ENCODE data around the gene PRMT7. TPM values are rescaled to one million over a fixed set of nuclear protein-coding genes. Genes with fewer than 3 reads are reported as not detected.

The PRMT7 gene
- polyA plus RNA-seq, 1 donor (not counting 4 experiments of a cell fraction or from before 2014, with no cell fraction given), result 27.4 TPM

DNA sequence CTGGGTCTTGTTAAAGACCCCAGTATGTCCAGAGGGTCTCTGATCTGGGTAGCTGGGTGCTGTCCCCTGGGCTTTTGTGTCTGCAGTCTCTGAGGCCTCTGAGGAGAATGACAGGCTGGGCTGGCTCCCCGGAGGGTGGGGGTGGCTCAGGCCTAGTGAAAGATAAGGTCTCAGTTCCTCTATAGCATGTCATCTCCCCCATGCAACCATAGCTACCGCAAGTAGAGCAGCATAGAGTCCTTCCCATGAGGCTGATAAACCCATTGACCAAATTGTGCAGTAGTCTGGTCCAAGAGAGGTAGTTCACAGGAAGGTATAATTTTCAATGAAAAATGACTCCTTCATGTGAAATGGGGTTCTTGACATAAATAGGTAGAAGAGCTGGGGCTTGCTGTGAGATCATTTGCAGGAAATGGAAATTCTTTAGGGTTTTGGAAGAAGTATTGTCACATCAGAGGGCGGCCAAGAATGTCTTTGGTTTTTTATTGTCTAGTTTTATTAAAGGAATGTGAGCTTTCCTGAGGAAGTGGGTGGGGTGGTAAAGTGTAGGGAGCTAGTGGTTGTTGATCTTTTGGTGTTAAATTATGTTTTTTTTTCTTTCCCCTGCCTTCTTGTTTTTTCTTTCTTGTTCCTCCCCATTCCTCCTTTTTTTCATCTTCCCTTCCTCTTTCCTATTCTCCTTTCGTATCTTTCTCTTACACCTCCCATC, 21.0 kb upstream of the PRMT7 start:
- Histone ChIP-seq H3K4me2 (ENCODE audit: control insufficient read depth, extremely low read depth, insufficient read depth, low read depth, low read length) (no peak overlapping the region), H3K36me3 (ENCODE audit: control insufficient read depth in 2 of 2, extremely low read depth in 1 of 2, insufficient read depth in 2 of 2, low read length in 2 of 2) (peaks cover 28% of the 10 kb centered on the region in 2 experiments), H4K20me1 (ENCODE audit: control insufficient read depth, extremely low read depth, insufficient read depth, low read length) (no peaks in the 10 kb centered on the region), H3K9ac (ENCODE audit: control insufficient read depth, extremely low read depth, insufficient read depth, low read length) (no peak overlapping the region), H3K9me3 (ENCODE audit: control insufficient read depth, low read depth, low read length) (no peaks in the 10 kb centered on the region), H3K27me3 (ENCODE audit: control insufficient read depth, extremely low read depth, insufficient read depth, low read length) (no peaks in the 10 kb centered on the region), H3K9me1 (ENCODE audit: control insufficient read depth, extremely low read depth, insufficient read depth, low read length) (peaks cover 3% of the 10 kb centered on the region), H3K4me1 (ENCODE audit: control insufficient read depth, extremely low read depth, insufficient read depth, low read length) (peaks cover 11% of the 10 kb centered on the region), H2AFZ (ENCODE audit: control insufficient read depth, low read length) (no peak overlapping the region), H3K4me3 (ENCODE audit: control insufficient read depth in 2 of 3, extremely low read depth in 1 of 3, insufficient read depth in 2 of 3, low read depth in 1 of 3, low read length in 3 of 3) (no peak overlapping the region), H3K79me2 (ENCODE audit: control insufficient read depth, insufficient read depth, low read length) (peaks cover 5% of the 10 kb centered on the region), H3K27ac (ENCODE audit: control insufficient read depth, insufficient read depth, low read length) (no peak overlapping the region)
- DNase-seq (ENCODE audit: low read depth, low spot score) (no peak), FAIRE-seq (no peak)
- dilution Hi-C loops (cut with MboI; ENCODE audit: extremely low pct_ligation_motif_present, low sequenced_read_pairs), result no loop called here
- TF ChIP-seq EZH2 (IDR thresholded peaks at IDR 0.05; ENCODE audit: low read length), result no peak
- TF ChIP-seq, protein P1, sequence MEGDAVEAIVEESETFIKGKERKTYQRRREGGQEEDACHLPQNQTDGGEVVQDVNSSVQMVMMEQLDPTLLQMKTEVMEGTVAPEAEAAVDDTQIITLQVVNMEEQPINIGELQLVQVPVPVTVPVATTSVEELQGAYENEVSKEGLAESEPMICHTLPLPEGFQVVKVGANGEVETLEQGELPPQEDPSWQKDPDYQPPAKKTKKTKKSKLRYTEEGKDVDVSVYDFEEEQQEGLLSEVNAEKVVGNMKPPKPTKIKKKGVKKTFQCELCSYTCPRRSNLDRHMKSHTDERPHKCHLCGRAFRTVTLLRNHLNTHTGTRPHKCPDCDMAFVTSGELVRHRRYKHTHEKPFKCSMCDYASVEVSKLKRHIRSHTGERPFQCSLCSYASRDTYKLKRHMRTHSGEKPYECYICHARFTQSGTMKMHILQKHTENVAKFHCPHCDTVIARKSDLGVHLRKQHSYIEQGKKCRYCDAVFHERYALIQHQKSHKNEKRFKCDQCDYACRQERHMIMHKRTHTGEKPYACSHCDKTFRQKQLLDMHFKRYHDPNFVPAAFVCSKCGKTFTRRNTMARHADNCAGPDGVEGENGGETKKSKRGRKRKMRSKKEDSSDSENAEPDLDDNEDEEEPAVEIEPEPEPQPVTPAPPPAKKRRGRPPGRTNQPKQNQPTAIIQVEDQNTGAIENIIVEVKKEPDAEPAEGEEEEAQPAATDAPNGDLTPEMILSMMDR (optimal IDR thresholded peaks at IDR 0.05 in 1 of 3, IDR thresholded peaks at IDR 0.05 in 1 of 3, conservative IDR thresholded peaks at IDR 0.05 in 1 of 3; ENCODE audit: extremely low read depth in 1 of 3, insufficient read depth in 2 of 3, low read length in 3 of 3), result no peak

DNA sequence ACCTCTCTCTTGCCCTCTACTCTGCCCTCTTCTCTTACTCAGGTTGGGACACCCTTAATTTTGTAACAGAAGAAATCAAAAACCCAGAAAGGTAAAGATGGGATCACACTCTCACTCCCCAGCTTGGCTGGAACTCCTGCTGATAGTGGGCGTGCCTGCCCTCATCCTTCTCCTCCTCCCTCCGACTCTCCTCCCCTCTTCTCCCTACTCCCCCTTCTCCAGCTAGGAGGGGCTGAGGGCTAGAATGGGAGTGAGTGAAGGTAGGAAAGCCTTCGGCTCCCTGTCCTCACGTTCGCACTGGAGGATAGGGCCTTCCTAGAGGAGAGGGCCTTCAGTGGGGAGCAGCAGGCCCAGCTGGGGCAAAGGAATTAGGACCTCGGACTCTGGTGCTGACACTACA, 20.4 kb upstream of the PRMT7 start:
- peaks cover 28 to 29% of the 10 kb centered on the region in 2 experiments for H3K36me3 ChIP-seq (ENCODE audit: control insufficient read depth in 2 of 2, extremely low read depth in 1 of 2, insufficient read depth in 2 of 2, low read length in 2 of 2)
- H2AFZ ChIP-seq (ENCODE audit: control insufficient read depth, low read length), result no peak overlapping the region
- dilution Hi-C loops (cut with MboI; ENCODE audit: extremely low pct_ligation_motif_present, low sequenced_read_pairs), result no loop called here
- H3K4me1 ChIP-seq (ENCODE audit: control insufficient read depth, extremely low read depth, insufficient read depth, low read length), result peaks cover 11% of the 10 kb centered on the region
- no peak overlapping the region for H3K9ac ChIP-seq (ENCODE audit: control insufficient read depth, extremely low read depth, insufficient read depth, low read length)
- peaks cover 3% of the 10 kb centered on the region for H3K9me1 ChIP-seq (ENCODE audit: control insufficient read depth, extremely low read depth, insufficient read depth, low read length)
- H3K79me2 ChIP-seq (ENCODE audit: control insufficient read depth, insufficient read depth, low read length), result peaks cover 5% of the 10 kb centered on the region
- H3K27me3 ChIP-seq (ENCODE audit: control insufficient read depth, extremely low read depth, insufficient read depth, low read length), result no peaks in the 10 kb centered on the region
- TF ChIP-seq, protein P1 (optimal IDR thresholded peaks at IDR 0.05 in 1 of 3, IDR thresholded peaks at IDR 0.05 in 1 of 3, conservative IDR thresholded peaks at IDR 0.05 in 1 of 3; ENCODE audit: extremely low read depth in 1 of 3, insufficient read depth in 2 of 3, low read length in 3 of 3), result no peak
- no peak for TF ChIP-seq EZH2 (IDR thresholded peaks at IDR 0.05; ENCODE audit: low read length)
- H3K27ac ChIP-seq (ENCODE audit: control insufficient read depth, insufficient read depth, low read length), result no peak overlapping the region
- no peak for DNase-seq (ENCODE audit: low read depth, low spot score)
- H3K4me3 ChIP-seq (ENCODE audit: control insufficient read depth in 2 of 3, extremely low read depth in 1 of 3, insufficient read depth in 2 of 3, low read depth in 1 of 3, low read length in 3 of 3), result no peak overlapping the region
- FAIRE-seq, result no peak
- H4K20me1 ChIP-seq (ENCODE audit: control insufficient read depth, extremely low read depth, insufficient read depth, low read length), result no peaks in the 10 kb centered on the region
- H3K4me2 ChIP-seq (ENCODE audit: control insufficient read depth, extremely low read depth, insufficient read depth, low read depth, low read length), result no peak overlapping the region
- H3K9me3 ChIP-seq (ENCODE audit: control insufficient read depth, low read depth, low read length), result no peaks in the 10 kb centered on the region

All from keratinocyte (primary cell).